ENCODE data around the gene RPL27A.
"Not testable (repeated sequence)": the region's sequence is repeated elsewhere in the genome, so short reads cannot be mapped to it uniquely, and the experiment has no call there.

Gene RPL27A

DNA sequence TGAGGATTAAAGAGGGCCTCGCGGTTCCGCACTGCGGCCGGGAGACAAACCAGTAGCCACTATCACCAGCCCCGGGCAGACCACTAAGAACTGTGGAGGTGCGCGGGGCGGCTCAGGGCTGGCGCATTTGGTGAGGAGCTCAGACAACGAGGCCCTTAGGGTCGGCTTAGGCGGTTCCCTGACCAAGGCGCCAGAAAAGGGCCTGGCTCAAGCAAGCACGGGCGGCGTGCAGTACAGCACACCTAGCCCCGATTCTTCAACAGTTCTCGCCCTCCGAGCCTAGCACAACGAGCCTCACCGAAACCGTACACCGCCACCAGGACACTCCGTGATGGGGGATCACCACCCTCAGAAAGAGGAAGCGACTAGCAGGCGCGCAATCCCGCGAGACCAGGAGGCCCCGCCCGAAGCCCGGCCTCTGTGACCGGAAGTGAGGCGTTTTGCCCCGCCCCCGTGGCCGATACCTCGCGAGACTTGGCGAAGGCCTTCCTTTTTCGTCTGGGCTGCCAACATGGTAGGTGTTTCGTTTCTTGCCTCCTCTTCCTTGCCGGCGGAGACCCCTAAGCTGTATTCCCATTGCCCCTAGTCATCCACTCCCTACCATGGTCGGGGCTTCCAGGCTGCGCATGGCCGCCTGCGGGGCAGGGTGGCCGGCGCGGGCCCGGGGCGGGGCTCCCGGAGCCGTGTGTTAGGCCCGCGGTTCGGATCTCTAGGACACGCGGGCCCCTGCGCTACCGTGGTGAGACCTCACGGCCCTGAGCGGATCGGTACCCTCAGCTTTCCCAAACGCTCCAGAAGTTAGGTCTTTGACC is at the start of gene RPL27A, which contains the start of gene TRIM66:
Gene RPL27A, plus strand, starts transcription at position 490 of the 812 bp plus-strand sequence. Its CDS starts 22 bp downstream, at position 512.
Gene TRIM66, minus strand, starts transcription at position 363 of the 812 bp plus-strand sequence. CDS start 10,391 bp downstream, outside the sequence.
- peak; percentile 91 to 93 for DNase-seq

DNA sequence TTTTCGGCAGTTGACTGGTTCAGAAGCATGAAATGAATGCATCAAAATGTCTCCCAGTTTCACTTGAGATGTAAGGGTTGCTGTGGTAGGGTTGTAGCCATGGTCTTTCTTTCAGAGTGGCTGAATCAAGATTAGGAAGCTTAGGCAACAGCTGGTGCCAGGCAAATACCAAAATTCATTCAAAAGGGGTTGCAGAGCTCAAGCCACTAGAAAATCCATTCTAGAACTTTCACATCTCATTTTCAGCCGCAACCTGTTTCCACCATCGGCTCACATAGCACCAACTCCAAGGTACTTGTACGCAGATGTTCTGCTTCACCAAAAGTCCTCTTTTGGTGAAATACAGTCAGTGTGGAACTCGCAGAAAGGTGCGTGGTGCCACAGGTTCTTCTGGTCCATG is 48.1 kb upstream of the RPL27A start:
- no peak for DNase-seq

DNA sequence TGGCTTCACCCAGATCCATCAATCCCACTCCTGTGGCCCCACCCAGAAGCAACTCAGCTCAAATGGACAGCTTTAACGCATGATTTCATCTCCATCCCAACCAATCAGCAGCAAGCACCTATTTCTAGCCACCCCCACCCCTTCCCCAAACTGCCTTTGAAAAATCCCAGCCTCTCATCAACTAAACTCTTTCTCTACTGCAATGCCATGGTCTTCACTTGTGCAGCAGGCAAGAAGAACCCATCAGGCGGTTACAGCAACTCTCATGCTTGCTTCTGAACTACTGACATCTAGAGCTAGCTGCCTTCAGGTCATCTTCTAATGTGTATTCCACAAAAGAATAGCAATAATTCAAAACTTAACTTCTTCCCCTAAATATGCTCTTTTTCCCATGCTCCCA is 46.5 kb upstream of the RPL27A start:
- DNase-seq: no peak

DNA sequence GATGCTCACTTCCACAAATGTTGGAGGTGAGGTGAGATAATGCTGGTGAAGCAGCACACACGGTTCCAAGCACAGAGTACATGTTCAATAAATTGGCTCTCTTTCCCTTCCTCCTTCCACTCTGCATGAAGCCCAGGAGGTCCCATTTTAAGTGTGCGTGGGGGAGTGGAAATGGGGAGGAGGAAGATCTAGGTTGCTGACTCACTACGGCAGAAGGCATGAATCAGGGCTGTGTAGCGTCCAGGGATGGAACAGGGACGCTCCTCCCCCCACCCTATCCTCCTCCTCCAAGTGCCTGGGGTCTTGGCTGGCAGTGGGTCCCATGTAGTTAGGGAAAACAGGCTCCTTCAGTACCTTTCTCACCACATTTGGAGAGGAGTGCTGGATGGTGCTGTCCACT is 44.3 kb upstream of the RPL27A start:
- no peak for DNase-seq

DNA sequence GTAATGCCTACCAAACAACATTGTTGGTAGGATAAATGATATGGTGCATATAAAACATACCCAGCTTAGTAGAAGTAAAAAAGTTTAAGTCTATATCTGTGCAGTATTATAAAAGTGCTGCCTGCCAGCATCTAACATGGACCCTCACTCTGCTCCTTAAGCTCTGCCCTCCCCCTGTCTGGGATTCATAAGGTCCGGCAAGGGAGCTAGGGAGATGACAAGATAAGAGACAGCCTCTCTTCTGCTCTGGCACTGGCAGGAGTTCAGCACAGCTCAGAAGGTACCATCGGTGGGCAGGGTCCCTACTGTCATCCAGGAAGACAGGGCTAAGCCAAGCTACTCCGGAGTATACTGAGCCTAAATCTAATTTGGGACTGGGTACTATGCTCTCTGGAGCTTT is 42.9 kb upstream of the RPL27A start:
- no peak for DNase-seq

DNA sequence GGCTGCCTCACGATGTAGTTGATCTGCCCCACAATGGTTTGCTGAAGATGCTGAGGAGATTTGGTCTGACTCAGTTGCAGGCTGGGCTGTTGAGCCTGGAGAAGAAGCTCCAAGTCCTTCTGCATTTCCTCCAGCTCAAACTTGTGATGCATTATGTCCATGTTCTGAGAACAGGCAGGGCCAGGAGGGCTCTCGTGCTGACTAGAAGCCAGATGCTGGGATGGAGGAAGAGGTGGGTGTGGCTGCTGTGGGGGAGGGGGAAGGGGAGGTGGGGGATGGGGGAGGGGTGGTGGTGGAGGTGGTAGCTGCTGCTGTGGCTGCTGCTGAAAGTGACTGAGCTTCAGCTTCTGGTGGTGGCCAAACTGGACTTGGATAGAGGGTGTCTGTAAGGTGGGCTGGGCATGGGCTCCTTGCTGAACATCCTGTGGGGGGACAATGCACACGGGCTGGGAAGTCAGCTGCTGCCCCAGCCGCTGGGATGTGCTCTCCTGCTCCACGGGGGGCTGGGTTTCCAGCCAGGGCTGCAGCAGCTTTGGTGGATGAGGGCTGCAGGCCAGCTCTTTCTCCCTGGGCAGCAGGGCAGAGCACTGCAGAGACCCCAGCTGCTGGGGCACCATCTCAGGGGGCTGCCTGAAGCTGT is 42.2 kb upstream of the RPL27A start:
- no peak for DNase-seq

DNA sequence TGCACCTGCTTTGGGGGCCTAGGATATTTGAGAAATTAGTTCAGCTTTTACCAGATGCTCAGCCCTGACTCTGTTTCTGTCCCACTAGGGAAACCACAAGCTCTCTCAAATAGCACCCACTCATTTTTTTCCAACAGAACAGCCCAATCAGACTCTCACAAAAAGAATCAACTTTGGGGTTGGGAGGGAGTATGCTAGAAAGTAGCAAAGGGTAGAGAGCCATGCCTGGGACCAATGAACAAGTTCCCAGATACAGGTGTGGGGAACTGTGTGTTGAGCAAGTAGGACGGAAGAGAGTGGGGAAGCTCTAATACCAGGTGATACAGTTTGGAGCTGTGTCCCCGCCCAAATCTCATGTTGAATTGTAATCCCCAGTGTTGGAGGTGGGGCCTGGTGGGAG is 41.3 kb upstream of the RPL27A start:
- no peak for DNase-seq

DNA sequence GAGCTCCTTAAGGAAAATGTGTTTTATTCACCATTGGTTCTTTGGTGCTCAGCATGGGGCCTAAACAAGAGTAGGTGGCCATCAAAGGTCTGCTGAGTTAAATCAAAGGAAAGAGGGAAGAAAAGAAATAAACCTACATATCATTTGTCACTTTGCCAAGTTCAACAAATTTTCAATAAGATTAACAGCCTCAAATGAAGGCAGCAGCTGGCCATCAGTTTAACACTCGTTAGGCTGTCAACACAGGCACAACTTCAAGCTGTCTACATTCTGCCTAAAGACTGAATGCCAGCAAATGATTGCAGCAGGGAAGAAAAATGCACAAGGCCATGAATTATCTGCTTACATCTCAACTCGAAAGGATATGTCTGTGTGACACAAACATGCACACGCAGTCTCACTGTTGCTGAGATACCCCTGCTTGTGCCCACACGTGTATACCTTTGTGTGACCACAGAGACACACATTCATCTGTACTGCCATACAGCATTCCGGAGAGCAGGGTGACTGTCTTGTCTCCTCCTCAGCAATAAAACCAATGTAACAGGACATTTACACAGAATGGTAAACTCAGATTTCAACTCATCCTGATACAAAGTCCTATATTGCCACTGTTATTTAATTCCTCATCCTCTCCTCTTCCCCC is 40.3 kb upstream of the RPL27A start:
- DNase-seq: peak; percentile 12 to 66

DNA sequence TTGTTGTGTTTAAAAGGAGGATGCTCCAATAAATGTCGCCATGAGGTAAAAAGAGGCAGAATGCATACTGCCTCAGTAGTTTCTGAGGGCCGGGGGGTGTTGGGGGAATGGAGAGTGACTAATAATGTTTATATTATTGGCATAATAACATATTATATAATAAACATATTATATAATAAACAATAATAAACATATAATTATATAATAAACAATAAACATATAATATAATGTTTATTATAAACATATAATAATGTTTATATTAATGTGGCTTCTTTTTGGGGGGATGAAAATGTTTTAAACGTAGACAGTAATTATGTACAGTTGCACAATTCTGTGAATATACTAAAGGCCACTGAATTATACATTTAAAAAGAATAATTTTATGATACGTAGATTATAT is 35.7 kb upstream of the RPL27A start:
- DNase-seq: no peak

DNA sequence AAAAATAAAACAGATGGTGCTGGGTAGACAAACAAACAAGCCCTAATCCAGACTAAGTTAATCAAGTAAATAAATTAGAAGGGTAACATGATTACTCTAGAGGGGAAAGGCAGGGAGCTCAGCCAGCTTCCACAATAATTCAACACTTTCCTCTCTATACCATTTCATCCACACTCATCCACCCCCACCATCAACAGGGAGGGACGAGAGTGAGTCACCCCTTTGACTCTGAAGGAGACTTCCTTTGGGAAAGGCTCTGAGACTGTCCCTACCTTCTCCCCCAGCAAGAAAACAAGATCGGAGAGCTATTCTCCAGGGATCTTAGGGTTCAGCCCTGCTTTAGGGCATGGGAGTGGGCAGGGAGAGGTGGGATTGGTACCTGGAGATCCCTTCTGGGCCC is 33.2 kb upstream of the RPL27A start:
- no peak for DNase-seq

DNA sequence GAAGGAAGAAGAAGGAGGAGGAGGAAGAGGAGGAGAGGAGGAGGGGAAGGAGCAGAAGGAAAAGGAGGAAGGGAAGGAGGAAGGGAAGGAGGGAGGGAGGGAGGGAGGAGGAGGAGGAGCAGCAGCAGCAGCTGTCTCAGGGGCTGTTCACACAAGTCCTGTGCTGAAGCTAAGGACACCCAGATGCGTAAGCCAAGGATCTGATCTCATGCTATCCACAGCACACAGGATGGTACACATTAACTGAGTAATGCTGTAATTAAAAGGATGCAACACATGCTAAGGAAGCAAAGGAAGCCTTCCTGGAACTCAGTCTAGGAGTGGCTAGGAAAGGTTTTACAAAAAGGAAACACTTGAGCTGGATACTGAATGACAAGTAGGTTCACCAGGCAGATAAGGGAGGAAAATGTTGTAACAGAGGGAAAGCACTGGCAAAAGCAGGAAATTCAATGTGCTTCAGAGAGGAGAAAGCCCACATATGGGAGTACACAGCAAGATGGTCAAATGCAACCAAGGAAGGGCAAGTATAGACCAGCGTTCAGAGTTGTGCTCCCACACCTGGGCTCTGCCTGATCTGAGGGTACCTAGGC is 32.1 kb upstream of the RPL27A start:
- no peak for DNase-seq

DNA sequence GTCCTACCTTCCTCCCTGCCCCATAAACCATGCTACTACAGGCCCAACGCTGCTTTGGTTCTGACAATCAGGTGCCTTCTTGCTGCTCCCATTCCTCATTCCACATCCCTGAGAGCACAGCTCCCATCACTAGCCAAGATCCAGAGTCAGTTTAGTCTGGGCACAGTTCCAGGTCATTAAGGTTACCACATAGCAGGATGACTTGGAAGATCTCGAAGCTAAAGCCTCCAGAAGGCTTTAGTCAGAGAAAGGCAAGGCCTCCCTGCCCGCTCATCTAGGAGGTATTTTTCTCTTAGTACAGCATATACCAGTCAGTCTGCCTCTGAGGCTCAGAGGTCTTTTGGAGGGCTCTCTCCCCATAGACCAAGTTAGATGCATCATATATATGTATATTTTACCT is 30.5 kb upstream of the RPL27A start:
- no peak for DNase-seq

DNA sequence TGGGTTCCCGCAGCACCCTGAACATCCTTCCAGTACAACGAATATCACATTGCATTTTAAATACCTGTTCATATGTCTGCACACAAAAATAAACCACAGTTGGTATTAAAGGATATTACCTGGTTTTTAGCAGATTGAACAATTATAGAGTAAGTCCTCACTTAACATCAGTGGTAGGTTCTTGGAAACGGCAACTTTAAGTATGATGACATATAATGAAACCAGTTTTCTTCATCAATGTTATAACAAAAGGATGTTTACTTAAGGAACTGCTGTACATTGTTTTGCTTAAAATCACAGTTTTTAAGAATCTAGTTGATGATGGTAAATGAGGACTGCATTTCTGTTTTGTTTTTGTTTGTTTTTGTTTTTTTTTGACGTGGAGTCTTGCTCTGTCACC is 28.1 kb upstream of the RPL27A start:
- DNase-seq: no peak

DNA sequence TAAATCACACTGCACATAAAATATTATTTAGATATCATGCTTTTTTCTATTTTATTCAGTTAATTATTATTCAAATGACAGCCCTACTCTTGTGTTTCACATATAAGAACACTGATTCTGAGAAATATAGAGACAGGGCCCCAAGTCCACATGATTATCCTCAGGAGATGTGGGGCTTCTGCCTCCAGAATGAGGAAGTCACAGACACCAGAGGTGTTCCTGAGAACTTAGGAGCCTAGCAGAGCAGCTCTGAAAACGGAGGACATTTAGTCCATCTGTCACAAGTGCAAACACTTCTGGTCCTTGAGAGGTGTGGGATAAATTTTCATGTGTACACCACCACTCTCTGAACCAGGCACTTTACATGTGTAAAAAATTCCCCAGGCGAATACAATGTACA is 26.3 kb upstream of the RPL27A start:
- peak in 1 of 2 experiments; percentile 14 for DNase-seq

DNA sequence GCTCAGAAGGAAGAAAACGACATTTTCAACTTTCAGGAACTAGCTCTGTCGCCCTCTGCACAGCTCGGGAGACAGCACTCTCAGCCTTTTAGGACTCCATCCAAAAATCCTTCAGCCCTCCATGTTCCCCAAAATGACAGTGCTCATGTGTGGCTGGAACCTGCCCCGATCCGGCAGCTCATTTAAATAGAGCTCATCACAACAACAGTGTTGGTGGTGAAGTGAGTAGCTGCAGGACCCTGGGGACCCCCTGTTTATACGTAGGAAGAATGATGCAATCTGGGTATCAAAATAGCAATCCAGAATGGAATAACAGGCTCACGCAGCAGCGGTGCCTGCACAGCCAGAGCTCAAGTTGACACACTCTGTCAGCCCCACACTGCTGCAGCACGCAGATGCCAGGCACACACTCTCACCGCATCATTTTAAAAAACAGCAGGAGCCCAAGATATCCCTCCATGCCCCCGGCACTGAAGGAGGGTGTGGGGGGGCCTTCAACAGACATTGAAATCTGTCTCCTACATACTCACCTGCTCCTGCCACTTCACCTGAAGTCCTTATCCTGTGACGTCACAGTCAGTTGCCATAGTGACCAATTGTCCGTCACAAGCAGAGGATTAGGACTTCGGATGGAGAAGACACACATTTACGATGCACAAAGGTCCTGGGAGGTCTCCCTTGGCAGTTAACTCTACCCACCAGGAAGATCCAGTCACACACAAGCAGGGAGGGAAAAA is 24.1 kb upstream of the RPL27A start:
- no peak for DNase-seq

DNA sequence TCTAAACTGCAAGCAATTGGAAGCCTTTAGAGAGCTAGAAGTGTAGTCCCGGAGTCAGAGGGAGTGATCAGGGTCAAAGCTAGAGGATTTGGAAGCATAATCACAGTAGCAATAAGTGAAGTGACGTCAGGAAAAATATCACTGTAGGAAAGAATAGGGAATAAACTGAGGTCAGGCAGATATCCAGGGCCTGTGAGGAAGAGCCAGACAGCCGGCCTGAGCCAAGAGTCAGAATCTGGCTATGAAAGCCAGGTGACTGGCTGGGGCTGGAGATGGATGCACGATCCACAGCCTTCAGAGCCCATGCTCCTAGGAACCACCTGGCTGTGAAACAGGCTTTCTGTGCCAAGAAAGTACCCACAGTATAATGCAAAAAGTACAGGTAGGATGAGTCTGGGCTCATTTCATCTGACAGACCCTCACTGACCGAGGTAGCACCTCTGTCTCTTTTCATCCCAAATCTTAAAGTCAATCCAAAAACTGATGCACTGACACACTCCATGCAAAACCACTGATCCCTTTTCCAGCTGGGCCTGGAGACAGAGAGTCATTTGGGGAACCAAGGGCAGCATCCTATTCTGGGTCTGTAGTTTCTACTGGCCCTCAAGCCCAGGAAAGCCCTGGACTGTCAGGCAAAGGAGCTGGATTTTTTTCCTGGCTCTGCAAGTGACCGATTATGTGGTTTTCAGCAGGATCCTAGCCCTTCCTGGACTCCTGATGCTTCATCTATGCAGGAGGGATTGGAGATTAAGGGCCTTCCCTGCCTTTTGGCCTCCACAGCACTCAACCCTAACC is 21.4 kb upstream of the RPL27A start:
- no peak for DNase-seq

DNA sequence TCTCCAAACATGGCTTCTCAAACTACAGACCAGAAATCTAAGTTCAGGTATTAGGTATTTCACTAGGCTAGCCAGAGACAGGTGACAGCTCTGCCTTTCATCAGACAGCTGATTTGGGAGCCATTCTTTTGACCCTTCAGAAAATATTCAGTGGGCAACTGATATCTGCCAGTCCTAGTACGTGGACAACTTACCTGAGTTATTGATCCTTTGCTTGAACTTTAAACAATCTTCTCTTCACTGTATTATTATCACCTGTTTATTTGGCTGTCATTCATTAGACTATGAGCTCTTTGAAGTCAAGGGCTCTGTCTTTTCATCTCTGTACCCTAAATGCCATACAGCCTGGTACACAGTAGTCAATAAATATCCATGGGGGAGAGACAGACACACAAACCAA is 17.4 kb upstream of the RPL27A start:
- no peak for DNase-seq

DNA sequence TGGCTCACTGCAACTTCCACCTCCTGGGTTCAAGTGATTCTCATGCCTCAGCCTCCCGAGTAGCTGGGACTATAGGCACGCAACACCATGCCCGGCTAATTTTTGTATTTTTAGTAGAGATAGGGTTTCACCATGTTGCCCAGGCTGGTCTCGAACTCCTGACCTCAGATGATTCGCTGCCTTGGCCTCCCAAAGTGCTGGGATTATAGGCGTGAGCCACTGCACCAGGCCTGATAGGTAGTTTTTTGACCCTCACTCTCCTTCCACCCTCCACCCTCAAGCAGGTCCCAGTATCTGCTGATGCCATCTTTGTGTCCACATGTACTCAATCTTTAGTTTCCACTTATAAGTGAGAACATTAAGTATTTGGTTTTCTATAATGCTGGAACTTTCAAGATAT is 12.5 kb upstream of the RPL27A start:
- DNase-seq: not testable (repeated sequence)

DNA sequence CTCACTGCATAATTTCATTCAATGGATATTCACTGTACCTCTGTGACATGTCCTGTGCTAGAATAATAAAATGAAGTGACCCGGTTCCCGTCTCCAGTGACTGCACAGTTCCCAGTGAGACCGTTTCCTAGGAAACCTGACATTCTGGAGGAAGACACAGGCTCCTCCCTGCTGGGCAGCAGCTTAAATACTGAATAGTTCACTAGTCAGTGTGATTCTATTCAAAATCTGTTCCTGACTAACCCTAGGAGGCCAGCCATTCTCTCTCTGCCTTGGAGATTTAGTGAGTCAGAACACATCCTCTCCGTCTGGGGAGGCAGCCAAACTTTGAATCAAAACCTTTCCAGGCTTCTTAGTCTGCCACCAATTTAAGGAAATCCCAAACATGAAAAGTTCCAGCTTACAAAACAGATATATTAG is 11.4 kb upstream of the RPL27A start:
- DNase-seq: peak in 1 of 2 experiments; percentile 11

DNA sequence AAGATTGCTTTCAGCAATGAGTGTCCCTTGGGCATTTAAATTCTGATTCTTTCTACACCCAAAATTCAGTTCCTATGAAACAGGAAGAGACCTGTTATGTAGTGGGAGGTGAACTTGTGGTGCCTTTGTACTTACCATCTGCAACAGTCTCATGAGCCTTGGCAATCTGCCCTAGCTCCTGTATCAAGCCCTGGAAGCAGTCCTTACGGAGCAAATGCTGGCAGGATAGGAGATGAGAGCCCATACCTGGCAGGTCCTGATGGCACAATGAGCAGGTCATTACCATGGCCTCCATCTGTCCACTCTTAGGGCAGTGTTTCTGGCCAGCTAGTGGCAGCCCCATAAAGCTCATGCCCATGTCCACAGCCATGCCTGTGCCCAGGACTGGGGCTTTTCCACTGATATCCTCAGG is 10.9 kb upstream of the RPL27A start:
- peak in 1 of 2 experiments; percentile 15 for DNase-seq

DNA sequence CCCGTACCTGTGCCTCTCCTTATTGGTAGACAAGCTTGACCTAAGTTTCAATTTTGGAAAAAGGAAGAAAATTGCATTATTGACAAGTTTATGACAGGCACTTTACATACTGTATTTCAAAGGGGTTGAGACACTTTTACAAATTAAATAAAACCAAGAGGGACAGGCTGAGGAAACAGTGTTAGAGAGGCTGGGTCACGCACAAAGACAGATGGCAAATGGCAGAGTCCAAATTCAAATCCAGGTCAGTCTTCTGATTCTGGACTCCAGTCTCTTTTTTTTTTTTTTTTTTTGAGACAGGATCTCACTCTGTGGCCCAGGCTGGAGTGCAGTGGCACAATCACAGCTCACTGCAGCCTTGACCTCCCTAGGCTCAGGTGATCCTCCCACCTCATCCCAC is 10.2 kb upstream of the RPL27A start:
- DNase-seq: no peak

DNA sequence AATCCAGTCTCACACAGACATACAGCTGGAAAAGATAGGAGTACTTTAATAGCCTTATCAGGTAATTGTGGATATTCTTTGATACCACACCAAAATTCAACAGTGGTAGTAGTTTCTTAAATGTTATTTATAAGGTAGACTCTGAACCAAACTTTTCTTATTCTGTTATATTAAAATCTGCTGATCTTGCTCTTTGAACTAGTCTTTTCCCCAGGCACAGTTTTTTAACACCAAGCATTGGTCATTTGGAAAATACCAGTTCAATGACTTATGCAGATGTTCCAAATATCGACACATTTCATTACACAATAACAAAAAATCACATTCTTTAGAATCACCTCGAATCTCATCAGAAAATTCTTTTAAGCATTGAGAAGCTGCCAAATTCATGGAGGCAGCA is 7.7 kb upstream of the RPL27A start:
- no peak for DNase-seq

All from NCI-H524 (cell line).